ENCODE measurements around the gene TUBB4A. TPM values are rescaled to one million over a fixed set of nuclear protein-coding genes. Genes with fewer than 3 reads are reported as not detected.

The TUBB4A gene
- total RNA-seq, 1 donor from 2014 or later, result 0.48 TPM

DNA sequence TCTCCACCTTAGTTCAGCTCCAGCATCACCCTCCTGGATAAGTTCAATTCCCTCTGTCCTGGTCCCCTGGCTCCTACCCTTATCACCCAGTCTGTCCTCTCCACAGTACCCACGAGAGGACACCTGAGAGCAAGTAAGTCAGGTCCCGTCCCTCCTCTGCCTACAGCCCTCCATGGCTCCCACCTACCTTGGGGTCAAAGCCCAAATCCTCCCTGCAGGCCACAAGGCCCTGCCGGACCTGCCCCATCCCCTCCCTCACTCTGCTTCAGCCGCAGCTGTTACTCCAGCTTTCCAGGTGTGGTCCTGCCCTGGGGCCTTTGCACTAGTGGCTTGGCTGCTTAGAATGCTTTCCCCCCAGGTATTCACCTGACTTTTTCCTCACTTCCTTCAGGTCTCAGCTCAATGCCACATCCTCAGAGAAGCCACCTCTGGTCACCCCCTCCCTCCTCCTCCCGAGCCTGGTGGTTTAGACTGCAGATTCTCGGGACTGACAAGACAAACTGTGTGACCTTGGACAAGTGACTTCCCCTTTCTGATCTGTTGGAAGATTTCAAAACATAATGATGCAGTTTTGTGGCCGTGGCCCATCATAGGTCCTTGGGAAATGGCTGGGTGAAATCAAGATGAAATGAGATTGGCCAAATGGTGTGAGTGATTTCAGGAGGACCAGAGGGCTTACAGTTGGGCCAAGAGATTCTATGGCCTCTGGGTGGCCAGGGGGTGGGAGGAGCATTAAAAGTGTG is 3.6 kb downstream of the TUBB4A start:
- no peak for DNase-seq (ENCODE audit: low spot score)

DNA sequence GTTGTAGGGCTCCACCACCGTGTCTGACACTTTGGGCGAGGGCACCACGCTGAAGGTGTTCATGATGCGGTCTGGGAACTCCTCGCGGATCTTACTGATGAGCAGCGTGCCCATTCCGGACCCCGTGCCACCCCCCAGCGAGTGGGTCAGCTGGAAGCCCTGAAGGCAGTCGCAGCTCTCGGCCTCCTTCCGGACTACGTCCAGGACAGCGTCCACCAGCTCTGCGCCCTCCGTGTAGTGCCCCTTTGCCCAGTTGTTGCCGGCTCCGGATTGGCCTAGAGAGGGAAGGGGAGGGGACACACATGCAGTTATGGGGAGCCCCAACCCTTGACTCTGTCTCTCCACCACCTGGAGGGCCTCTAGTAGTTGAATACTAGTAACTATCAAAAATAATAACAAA is 6.2 kb downstream of the TUBB4A start:
- no peak for DNase-seq (ENCODE audit: low spot score)

DNA sequence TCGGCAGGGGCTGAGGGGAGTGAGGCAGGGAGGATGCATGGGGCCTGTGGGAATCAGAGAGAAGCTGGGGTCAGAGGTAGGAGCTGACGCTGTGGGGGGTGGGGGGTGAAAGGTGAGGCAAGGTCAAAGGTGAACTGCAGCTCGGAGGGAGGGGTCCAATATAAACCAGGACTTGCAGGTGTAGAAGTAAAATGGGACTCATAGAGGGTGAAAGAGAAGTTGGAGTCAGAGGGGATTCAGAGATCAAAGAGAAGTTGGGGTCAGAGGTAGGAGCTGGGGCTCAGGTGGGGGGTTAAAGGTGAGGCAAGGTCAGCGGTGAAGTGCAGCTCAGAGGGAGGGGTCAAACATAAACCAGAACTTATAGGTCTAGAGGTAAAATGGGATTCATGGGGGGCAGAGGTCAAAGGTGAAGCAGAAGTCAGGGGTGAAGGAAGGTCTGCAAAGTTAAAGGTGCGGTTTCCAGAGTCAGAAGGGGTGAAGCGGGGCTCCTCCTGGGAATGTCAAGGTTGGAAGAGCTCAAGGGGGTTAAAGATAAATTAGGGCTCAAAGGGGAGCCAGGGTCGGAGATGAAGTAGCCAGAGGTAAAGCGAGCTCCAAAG is 7.6 kb downstream of the TUBB4A start:
- no peak for DNase-seq (ENCODE audit: low spot score)

DNA sequence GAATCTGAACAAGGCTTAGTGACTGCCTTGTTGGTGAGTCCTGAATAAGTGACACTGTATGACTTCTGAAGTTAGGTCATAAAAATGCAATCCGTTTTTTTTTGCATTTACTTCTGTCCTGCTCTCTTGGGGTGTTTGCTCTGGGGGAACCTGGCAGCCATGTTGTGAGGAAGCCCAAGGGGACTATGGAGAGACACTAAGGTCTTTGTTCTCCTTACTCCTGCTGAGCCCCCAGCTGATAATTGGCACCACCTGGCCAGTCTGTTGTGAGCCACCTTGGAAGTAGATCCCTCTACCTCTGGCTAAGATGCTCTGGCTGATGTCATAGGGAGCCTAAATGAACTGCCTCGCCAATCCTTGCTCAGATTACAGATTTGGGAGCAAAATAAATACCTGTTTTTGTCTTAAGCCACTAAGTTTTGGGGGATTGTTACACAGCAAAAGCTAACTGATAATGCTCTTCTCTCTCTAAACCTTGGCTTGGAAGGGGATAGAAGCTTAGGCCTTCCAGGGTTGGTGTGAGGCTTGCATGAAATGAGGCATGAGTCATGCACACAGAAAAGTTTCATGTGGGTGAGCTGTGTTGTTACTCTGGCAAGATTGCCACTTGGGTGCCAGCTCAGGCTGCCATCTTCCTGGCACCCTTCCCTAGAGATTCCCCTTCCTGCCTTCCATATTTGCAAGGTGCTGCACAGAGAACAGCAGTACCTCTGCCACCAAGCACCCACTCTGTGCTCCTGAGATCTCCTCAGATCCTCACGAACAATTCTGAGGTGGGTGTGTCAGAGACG is 10.1 kb downstream of the TUBB4A start:
- no peak for DNase-seq (ENCODE audit: low spot score)

DNA sequence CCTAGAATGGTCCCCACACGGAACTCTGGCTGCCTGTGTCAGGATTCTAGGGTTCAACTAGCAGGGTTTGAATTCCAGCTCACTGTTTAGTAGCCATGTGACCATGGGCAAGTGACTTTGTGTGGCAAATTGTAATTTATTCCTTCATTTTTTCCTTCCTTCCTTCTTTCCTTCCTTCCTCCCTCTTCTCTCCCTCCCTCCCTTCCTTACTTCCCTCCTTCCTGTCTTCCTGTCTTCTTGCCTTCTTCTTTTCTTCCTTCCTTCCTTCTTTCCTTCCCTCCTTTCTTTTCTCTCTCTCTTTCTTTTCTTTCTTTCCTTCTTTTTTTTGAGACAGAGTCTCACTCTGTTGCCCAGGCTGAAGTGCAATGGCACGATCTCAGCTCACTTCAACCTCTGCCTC is 12.0 kb downstream of the TUBB4A start:
- DNase-seq (ENCODE audit: low spot score), result no peak

DNA sequence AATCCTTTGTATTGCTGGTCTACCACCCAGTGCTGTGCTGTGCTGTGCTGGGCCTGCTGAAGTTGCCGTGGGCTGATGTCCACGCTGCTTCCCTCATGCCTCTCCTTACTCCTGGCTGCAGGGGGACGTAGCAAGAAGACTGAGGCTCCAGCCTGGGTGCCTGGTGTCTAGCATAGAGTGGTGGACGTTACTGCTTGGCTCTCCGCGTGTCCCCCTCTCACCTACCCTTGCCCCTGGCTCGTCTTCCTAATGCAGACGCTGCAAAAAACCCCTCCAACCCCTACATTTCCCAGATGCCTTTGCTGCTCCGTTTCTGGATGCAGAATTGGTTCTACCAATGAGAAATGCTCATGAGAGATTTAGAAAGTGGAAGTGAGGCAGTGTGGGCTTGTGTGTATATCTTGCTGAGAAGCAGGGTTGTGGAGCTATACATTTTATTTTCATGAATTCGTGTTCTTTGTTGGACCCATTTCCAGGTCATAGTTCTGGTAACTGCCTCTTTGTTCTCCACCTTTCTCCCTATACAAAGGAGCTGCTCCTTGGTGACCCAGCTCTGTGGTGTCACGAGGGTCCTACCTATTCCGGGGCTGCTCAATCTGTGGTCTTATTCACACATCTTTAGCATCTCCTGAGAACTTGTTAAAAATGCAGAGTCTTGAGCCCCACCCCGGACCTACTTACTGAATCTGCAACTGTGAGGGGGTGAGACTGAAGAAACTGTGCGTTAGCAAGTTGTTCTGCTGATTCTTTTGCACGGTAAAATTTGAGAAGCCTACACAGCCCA is 12.6 kb downstream of the TUBB4A start:
- DNase-seq (ENCODE audit: low spot score), result no peak

DNA sequence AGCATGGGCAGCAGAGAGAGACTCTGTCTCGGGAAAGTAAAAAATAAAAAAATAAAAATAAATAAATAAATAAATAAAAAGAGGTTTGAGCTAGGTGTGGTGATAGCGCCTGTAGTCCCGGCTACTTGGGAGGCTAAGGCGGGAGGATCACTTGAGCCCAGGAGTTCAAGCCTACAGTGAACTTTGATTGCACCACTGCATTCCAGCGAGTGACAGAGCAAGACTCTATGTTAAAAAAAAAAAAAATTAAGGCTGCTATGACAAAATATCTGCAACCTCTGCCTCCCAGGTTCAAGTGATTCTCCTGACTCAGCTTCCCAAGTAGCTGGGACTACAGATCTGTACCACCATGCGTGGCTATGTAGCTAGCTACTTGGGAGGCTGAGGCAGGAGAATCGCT is 17.3 kb downstream of the TUBB4A start:
- DNase-seq (ENCODE audit: low spot score), result no peak

DNA sequence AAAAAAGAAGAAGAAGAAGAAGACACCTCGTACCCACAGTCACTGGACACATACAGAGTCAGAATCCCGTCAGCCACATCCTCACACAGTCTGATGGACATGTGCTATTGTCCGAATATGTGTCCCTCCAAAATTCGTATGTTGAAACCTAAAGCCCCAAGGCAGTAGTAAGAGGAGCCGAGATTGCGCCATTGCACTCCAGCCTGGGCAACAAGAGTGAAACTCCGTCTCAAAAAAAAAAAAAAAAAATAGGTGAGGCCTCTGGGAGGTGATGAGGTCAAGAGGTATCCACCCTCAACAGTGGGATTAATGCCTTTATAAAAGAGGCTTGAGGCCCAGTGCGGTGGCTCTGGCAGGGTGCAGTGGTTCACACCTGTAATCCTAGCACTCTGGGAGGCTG is 17.9 kb downstream of the TUBB4A start:
- DNase-seq (ENCODE audit: low spot score), result no peak

DNA sequence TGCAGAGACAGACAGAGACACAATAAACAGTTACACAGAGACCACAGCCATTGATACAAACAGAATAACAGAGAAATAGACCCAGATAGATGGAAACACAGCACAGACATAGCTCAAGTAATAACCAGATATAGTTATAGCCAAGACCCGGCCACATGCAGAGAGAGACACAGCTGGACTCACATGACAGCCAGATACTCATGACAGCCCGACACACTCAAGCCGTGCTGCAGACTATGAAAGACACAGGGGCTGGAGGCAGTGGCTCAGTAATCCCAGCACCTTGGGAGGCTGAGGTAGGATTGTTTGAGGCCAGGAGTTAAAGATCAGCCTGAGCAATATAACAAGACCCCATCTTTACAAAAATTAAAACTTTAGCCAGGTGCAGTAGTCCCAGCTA is 18.9 kb downstream of the TUBB4A start:
- no peak for DNase-seq (ENCODE audit: low spot score)

DNA sequence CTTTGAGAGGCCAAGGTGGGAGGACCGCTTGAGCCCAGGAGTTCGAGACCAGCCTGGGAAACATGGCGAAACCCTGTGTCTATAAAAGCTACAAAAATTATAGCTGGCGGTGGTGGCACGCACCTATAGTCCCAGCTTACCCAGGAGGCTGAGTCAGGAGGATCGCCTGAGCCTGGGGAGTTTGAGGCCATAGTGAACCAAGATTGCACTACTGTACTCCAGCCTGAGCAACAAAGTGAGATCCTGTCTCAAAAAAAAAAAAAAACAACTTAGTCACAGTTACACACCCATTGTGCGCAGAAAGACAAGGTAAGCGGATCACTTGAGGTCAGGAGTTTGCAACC is 19.8 kb downstream of the TUBB4A start:
- DNase-seq (ENCODE audit: low spot score), result no peak

DNA sequence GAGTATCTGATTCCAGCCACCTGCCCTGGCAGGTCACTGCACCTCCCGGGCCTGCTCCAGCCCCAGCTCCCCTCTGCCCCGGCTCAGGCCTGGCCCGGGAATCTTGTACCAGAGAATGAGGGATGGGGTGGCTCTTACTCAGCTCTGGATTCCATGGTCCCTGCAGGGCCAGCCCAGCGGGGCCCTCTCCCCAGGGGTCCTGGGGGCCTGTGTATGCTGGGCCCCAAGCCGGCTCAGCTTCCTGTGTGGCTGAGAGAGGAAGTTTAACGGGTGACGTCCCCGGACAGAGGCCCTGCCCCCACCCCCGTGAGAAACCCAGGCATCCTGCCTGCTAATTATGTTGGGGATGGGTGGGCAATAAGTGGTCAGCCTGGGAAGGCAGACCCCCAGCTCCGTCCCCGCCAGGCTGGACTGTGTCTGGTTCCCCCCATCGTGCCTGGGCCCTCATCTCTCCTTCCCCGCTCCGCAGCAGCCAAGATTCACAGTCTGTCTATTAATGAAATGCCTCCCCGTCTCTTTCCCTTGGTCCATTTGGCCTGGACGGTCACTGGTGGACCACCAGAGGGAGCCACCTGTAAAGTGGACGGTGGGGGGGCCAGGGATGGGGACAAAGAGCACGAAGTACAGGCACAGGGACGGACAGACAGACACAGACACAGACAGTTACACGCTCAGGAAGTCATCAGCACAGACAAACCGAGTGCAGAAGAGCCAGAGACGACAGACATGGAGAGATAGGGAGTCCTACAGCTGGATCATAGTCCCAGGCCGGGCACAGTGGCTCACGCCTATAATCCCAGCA is 20.4 kb downstream of the TUBB4A start, which contains the start of gene DENND1C:
Gene DENND1C (minus strand): TSS at position 247 of the 802 bp plus-strand sequence. CDS start 92 bp downstream, at position 155.
- DNase-seq (ENCODE audit: low spot score), result no peak

DNA sequence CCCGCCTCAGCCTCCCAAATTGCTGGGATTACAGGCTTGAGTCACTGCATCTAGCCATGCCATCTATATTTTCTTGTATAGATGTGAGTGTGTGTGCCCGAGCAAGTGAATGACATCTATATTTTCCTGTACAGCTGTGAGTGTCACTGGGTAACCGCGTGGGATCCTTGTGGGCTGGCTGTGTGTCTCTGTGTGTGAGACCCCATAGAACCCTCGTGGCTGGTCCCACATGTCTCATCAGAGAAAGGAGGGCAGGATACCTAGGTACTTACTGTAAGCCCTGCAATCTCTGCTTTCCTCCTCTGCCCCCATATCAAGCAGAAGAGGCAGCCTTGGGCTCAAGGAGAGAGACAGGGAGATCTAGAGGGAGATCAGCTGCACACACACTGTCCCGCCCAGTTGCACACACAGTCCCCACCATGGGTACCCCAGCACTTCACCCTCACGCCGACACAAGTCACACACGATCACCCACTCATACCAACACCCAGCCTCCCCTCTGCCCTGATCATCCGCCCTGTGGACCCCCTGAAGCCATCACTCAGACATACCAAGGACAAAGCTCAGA is 21.2 kb downstream of the TUBB4A start:
- no peak for DNase-seq (ENCODE audit: low spot score)

DNA sequence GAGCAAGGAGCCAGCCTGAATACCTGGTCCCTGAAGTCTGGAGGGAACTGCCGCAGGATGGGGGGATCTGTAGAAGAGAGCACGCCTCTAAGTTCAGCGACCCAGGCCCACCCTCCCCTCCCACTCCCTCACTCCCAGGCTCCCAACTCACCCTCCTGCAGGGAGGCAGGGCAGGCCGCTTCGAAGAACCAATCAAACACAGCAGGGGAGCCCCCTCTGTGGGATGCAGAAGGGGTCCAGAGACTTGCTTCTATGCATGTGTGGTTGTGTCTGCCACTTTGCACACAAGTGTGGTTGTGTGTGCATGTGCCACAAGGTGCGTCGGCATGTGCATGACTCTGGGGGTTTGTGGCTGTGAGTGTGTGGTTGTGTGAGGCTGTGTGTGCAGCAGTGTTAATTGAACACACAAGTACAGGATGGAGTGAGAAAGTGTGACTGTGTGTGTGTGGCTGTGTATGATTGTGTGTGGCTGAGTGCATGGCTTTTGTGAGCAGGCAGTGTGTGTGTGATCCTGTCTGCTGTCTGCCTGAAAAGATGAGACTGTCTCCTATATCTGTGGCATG is 22.2 kb downstream of the TUBB4A start:
- DNase-seq (ENCODE audit: low spot score), result no peak

DNA sequence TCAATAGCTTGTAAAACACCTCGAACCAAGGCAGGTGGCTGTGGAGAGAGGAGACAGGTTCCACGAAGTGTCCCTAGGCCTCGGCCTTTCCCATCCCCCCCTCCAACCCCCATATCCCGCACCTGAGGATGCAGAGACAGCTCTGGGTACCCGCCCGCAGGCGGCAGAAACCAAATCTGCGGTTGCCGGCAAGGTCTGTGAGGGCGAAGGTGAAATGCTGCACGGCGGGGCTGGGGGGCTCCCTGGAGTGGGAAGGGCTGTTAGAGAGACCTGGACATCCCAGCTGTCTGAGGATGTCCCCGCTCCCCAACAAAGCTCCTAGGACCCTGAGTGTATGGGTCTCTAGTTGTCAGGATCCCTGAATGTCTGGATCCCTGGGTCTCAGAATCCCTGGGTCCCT is 23.3 kb downstream of the TUBB4A start:
- DNase-seq (ENCODE audit: low spot score), result no peak

DNA sequence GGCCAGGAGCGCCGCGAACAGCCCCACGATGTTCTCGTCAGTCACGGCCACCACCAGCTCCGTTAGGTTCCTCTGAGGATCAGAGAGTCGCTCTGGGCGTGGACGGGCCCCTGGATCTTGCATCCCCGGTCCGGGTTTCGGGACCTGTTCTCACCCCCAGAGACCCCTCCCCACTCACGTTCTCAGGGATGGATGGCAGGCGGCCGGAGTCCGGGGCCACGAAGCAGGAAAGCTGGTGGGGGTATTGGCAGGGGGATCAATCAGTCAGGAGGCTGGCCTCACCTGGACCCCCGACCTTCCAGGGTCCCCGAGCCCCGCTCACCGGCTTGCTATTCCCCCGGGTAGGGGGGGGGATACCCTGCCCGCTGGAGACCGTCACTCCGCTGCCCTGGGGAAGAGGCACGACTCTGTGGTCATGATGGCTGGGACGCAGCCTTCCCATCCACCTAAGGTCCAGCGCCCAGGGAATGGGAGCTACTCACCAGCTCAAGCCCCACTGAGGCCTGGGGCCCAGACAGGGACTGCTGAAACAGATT is 25.1 kb downstream of the TUBB4A start:
- DNase-seq (ENCODE audit: low spot score), result no peak

DNA sequence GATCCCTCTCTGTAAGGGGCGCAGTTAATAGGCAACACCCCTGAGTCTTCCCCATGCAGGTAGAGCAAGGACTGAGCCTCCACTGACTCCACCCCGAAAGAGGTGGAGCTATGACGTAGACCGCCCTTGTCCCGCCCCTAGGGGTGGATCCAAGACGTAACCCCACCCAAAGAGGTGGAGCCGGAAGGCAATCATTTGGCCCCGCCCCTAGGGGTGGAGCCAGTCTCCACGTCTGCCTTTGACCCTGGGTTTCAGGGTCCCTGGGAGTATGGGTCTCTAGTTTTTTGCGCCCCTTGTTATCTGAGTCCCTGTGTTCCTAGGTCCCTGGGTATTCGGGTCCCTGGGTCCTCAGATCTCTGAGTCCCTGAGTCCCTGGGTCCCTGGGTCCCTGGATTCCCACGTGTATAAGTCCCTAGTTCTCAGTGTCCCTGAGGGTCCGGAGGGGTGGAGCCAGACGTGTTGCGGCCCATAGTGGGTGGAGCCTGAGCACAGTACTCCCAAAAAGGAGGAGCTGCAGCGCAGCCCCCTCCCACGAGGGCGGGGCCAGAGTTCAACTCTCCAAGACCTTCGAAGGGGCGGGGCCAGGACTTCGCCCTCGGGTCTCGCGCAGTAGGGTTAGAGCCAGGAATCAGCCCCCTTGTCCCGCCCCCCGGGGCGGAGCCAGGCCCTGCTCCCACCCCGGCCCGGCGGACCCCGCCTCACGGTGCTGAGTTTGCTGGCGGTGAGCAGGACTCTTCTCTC is 25.8 kb downstream of the TUBB4A start:
- no peak for DNase-seq (ENCODE audit: low spot score)

DNA sequence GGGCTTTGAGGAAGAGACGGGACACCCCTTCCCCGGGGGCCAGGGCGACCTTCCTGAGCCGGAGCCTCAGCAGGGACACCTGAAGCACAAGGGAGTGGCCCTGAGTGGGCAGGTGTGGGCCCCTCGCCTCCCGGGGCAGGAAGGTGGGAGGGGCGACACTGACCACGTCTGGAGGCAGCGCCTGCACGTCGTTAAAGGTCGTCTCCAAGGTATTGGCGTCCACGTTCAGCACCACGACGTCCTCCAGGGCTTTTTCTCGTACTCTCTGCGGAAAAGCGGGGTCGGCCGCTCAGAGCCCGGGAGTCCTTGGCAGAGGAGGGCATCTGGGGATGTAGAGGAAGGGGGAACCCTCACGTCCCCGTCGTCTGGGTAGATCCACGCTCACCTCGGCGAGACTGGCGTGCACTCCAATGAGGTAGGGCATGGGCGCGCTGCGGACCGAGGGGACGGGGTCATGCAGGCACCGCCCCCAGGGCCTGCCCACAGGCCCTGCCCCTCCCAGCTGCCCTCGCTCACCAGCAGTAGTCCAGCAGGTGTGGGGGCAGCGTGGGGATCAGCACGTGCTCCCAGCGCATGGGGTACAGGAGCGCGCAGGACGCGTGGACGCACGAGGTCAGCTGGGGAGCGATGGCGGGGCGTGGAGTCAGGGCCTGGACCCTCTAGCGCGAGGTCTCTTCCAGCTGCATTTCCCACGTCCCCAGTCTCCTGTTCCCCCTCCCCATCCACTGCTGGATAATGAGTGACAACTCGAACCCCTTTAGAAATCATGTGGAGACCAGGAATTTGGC is 26.6 kb downstream of the TUBB4A start:
- DNase-seq (ENCODE audit: low spot score), result no peak

DNA sequence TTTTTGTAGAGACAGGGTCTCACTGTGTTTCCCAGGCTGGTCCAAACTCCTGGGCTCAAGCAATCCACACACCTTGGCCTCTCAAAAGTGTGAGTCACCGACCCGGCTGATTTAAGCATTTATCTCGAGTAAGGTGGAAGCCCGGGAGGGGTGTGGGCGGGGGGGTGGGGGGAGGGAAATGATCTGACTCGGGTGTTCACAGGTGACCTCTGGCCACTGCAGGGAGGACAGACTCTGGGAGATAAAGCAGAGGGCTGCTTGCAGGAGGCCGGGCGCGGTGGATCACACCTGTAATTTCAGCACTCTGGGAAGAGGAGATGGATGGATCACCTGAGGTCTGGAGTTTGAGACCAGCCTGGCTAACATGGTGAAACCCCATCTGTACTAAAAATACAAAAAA is 28.5 kb downstream of the TUBB4A start:
- no peak for DNase-seq (ENCODE audit: low spot score)

Measured in mesenteric fat pad (tissue), 1 donor.